Middle frontal gyrus (tissue), 1 donor: Measurements from ENCODE around the gene C14orf119.

Source experiments
- DNase-seq: peaks from one replicate; pipeline ENCODE4 v3.0.0-alpha.2; 2015; ENCODE audit warnings: low spot score; ENCODE audit errors: extremely low spot score

C14orf119 gene

GRCh38 chr14:23095196-23096108 lies at the start of gene C14orf119:
Gene C14orf119 (plus strand): TSS chr14:23095505. CDS start chr14:23097659, 2,154 bp downstream.
- peak; percentile 100 for DNase-seq

GRCh38 chr14:23047034-23047634 lies 48.2 kb upstream of the C14orf119 start:
- no peak for DNase-seq

GRCh38 chr14:23047751-23048693 lies 47.3 kb upstream of the C14orf119 start:
- no peak for DNase-seq

GRCh38 chr14:23049011-23049410 lies 46.3 kb upstream of the C14orf119 start:
- no peak for DNase-seq

- no peak for DNase-seq
These were observed 43.9 kb upstream of the C14orf119 start for GRCh38 chr14:23051141-23052057.

- DNase-seq: no peak
These were observed 43.1 kb upstream of the C14orf119 start for GRCh38 chr14:23052182-23052623.

- no peak for DNase-seq
These were observed 42.6 kb upstream of the C14orf119 start for GRCh38 chr14:23052671-23053070.

- no peak for DNase-seq
These were observed 41.9 kb upstream of the C14orf119 start for GRCh38 chr14:23053426-23053825.

GRCh38 chr14:23054000-23054811 lies 41.1 kb upstream of the C14orf119 start:
- no peak for DNase-seq

- no peak for DNase-seq
These were observed 40.2 kb upstream of the C14orf119 start for GRCh38 chr14:23055147-23055550.

GRCh38 chr14:23055621-23056144 lies 39.6 kb upstream of the C14orf119 start:
- no peak for DNase-seq

GRCh38 chr14:23056145-23056955 lies 39.0 kb upstream of the C14orf119 start:
- no peak for DNase-seq

- no peak for DNase-seq
These were observed 38.1 kb upstream of the C14orf119 start, which contains the start of gene CDH24 for GRCh38 chr14:23056956-23057756. Gene CDH24 (minus strand): TSS chr14:23057520. CDS start chr14:23055733, 1,787 bp downstream.

- peak; percentile 77 for DNase-seq
These were observed 37.3 kb upstream of the C14orf119 start for GRCh38 chr14:23057757-23058653.

GRCh38 chr14:23058654-23059504 lies 36.4 kb upstream of the C14orf119 start:
- DNase-seq: no peak
